Erythroblast (primary cell): ENCODE results near the gene RALGAPA1.

Experiments
- GATA1 ChIP-seq: IDR thresholded peaks from 2 replicates; pipeline ENCODE4 v1.6.1; 2011; ENCODE audit warnings: low read depth, mild to moderate bottlenecking, control low read depth, low read length, moderate library complexity
- POLR2A ChIP-seq: IDR thresholded peaks from 2 replicates; pipeline ENCODE4 v1.6.1; 2011; ENCODE audit warnings: mild to moderate bottlenecking, low read length

DNA sequence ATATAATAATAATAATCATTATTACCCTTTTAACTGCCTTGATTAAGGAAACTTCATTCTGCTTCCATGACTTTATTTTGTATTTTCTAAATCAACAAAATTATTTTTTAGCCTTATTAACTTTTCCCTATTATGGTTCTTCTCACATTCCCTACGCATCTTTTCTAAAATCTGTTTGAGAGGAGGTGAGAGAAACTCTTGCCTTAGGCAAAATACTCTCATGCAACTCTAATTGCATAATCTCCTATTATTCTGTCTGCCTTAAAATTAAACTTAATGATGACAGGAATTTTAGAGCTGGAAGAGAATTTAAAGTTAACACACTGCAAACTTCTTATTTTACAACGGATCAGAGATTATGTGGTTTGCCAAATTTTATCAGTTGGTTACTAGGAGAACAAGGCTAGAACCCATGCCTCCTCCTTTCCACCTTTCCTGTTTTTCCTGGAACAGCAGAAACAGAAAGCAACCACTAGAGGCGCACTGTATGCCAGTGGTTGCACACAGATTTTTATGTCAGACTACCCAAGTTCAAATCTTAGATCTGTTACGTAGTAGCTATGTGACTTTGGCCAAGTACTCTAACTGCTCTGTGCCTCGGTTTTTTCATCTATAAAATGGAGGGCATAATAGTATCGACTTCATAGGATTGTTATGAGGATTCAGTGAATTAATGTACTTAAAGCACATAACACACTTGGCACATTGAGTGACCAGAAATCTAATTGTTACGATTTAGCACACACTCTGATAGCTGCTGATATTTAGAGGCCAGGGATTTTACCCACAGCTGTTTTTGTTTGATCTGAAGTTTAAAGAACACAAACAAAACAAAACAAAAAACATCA, 12.7 kb upstream of the RALGAPA1 start:
- no peak for TF ChIP-seq POLR2A
- TF ChIP-seq GATA1, result no peak
